GM19455 (cell line): ENCODE data around the gene VAMP3.
"Not testable (repeated sequence)": the region's sequence is repeated elsewhere in the genome, so short reads cannot be mapped to it uniquely, and the experiment has no call there.

ENCODE experiments used
- ATAC-seq: cut with Tn5 transposase; IDR thresholded peaks from one replicate; pipeline ENCODE4 v1.9.1; 2021; ENCODE audit not compliant: unreplicated experiment

Gene VAMP3

DNA sequence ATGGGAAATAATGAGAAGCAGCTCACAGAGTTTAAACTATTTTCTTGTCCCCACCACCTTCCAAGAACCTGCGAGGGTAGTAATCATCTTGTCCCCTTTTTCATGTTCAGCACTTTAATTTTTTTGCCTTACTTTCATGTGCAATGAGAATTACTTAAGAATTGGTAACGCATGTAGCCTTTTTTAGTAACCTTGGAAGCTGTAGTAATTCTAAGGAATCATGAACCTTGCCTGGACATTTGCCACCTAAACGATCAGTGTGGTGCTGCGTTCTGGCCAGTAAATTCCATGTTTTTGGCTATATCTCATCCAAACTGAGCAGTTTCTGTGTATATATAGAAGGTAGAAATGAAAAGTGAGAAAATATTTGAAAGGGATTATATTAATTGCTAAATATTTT, 3.9 kb upstream of the VAMP3 start:
- ATAC-seq, result no peak

DNA sequence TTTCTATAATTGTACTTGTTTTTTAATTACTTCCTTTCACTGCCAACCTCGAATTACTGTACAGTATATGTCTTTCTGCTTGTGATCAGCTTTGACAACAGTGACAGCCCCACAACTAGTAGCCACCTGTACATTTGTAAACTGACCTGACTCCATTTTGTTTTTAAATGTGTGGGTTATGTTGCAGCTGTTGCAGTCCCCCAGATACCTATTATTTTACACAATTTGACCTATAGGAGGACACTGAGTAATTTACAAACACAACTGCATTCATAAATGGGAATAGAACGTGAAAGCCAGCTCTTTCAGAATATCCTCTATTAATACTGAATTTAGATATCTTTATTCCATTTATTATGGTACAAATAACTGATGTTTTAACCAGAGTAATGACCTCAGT, 2.5 kb upstream of the VAMP3 start:
- ATAC-seq, result no peak

DNA sequence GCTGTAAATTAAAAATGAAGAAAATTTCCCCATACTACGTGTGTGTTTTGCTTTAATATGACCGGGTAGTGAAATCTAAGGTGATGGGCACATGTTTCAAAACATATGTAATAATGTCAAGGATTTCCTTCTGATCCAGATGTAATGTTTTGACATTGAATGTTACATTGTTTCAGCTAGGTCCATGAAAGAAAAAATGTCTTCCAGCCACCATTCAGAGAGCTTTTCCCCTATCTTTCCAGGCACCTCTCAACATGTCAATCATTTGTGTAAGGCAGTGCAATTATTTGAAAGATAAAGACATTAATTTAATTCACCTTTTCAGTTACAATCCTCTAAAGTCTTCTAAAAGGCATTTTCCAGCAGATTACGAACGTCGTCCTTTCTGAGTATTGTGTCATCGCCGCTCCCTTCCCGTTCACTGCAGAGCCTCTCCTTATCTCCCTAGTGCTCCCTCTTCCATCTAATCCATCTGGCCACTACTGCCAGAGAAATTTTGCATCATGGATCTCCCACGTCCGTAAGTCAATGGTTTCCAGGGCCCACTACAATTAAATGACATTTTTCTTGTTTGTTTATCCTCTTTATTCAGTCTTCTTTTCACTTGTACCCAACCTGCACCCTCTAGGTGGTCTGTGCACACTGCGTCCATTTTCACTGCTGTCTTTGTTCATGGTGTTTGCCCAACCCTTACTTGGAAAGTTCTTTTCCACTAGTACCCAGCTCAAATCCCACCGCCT, 1.3 kb upstream of the VAMP3 start:
- no peak for ATAC-seq

DNA sequence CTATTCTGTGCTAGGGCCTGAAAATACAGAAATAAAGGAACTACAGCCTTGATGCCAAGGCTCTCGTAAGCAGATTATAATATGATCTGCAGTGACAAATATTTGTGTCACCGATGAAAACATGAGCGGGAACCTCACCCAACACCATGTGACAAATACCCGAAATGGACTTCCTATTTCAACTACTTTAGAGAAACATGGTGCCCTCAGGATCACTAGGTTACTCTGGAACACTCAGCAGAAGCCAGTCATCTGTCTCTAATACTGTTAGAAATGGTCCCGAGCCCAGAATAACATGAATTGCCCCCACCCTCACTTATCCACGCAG, 463 bp upstream of the VAMP3 start:
- peak; percentile 5 for ATAC-seq

DNA sequence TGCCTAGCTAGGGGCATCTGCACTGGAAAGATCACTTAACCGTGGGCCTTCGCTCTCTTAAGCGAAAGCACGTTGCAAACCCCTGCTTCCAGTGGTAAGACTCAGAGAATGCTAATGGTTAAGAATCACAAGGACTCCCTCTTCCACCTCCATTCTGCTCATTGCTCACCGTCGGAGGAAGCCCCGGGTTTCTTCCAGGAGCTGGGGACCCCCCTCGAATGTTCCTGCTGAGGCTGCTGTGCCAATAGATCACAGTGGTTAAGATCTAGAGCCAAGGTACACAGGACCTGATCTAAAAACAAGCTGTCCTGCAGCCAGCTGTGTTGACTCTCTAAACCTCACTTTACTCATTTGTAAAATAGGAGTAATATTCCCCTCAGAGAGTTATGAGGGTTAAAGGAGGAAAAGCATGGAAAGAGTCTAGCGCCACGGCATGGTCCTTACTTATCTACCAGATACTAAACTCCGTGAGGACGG, 765 bp downstream of the VAMP3 start:
- no peak for ATAC-seq

DNA sequence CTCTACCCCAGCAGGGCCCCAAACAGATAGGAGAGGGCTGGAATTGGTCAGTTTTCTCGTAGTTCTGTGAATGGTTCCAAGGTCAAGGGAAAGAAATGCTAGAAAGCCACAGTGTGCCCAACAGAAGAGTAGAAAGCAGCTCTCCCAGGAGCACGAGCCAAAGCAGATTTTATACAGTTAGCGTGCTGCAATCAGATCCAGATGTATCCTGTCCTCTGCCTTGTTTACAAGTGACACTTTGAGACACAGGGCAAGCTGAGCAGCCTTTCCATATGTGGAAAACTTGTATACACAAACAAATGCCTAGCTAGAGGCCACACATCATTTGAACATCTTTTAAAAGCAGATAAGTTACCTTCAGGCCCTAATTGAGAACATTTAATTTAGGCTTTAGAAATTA, 6.5 kb downstream of the VAMP3 start:
- ATAC-seq, result no peak

DNA sequence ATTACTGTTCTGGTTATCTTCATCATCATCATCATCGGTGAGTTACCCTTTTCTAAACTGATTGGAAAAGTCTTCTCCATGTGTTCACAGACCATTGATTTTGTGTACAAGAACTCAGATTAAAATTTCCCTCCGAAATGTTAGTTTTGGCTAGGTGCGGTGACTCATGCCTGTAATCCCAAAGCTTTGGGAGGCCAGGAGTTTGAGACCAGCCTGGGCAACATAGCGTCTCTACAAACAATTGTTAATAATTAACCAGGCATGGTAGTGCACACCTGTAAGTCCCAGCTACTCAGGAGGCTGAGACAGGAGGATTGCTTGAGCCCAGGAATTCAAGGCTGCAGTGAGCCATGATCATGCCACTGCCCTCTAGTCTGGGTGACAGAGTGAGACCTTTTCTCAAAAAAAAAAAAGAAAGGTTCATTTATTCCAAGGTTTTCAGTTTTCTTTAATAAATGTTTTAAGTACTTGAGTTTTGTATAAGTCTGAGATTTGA, 7.1 kb downstream of the VAMP3 start:
- no peak for ATAC-seq

DNA sequence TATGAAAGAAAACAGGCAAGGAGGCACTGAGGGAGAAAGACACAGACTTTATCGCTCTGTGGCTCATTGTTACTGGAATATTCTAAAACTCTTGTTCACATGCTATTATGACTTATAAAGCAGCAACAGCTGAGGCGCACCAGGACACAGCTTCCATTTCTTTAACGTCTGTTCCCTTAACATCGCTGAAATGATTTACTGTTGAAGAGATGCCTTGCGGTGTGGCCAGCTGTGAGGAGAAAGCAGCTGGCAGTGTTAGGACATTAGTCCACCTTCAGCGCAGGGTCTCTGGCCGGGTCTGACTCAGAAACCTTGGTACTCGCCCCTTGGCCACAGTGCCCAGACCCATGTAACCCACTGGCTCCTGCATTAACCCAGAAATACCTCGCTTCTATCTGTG, 9.9 kb downstream of the VAMP3 start:
- no peak for ATAC-seq

DNA sequence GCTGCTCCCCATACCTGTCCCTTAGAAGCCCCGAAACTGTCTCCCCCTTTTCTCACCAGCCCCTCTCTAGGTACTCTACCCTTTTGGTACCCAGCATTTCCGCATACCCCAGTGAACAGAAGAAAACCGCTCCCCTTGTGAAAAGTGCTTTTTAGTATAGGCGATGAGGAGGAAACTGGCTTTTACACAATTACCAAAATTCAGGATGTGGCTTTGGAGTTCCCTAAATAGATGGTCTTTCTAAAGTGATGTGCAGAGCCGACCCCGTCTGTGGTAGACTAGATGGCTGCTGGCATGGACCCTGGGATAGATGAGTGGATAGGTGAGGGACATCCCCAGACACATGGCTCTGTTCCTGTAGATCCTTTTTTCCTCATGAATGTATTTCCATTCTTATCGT, 10.4 kb downstream of the VAMP3 start:
- ATAC-seq, result no peak

DNA sequence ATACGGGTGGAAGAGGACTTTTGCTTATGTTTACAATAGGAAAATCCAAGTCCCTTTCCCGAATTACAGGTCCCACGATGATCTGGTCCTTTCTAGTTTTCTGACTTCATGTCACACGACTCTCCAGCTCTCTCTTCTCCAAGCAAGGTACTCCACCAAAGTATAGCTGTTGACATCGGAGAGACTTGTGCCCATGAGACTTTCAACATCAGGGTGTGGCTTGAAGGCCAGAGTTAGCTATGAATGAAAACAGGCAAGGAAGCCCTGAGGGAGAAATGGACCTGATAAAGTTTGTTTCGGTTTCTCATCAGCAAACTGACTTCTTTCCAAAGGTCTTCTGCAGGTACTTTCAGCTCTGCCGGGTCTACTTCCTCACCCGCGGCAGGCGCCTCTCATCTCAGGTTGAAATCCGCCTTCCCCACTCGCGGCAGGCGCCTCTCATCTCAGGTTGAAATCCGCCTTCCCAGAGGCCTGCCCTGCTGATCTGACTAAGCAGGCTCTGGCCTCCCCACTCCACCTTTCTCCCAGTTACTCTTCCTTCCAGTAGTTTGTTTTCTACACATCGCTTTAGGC, 10.9 kb downstream of the VAMP3 start:
- no peak for ATAC-seq

DNA sequence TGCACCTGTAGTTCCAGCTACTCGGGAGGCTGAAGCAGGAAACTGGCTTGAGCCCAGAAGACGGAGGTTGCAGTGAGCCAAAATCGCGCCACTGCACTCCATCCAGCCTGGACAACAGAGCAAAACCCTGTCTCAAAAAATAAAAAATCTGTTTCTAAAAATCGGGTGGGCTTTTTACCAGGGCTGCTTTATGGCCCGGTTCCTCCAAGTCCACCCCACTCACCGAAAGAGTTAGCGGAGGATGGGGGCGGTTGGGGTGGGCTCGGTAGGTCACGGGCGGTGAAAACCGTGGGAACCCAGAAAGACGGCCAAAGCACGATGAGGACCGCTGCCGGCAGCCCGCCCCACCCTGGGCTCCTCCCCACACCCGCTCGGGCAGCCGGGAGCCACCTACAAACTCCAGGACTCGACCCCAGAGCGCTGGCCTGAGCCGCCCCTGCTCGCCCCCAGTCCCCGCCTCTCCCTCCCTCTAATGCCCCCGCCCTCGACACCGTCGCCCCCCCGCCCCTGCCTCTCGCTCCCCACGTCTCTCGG, 12.1 kb downstream of the VAMP3 start:
- no peak for ATAC-seq

DNA sequence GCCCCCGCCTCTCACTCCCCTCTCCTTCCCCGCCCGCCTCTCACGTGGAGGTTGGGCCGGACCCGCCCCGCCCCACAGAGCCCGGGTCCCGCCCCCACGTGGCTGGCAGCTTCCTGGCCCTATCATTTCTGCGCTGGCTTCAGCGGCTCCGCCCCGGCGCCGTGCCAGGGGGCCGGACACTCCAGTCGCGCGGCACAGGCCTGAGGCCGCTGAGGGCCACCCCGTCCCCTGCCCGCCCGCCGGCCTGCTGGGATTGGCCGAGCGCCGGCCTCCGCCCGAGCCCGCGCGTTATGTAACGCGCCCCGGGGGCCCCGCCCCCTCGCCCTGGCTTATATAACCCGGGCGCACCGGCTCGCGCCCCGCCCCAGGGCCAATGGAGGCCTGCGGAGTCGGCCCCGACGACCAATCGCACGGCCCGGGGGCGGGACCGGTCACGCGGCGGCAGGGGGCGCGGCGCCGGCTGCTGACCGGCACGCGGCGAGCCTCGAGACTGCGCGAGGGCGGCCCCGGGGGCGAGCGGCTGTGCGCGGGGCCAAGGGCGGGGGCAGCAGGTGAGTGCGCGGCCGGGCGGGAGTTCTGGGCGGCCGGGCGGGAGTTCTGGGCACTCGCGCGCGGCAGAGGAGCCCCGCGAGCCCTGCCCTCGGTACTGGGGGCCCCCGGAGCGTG, 12.9 kb downstream of the VAMP3 start, which contains the start of gene PER3:
Gene PER3, plus strand, starts transcription at position 466 of the 666 bp plus-strand sequence. CDS start 587 bp downstream, outside the sequence.
- peak; percentile 91 for ATAC-seq

DNA sequence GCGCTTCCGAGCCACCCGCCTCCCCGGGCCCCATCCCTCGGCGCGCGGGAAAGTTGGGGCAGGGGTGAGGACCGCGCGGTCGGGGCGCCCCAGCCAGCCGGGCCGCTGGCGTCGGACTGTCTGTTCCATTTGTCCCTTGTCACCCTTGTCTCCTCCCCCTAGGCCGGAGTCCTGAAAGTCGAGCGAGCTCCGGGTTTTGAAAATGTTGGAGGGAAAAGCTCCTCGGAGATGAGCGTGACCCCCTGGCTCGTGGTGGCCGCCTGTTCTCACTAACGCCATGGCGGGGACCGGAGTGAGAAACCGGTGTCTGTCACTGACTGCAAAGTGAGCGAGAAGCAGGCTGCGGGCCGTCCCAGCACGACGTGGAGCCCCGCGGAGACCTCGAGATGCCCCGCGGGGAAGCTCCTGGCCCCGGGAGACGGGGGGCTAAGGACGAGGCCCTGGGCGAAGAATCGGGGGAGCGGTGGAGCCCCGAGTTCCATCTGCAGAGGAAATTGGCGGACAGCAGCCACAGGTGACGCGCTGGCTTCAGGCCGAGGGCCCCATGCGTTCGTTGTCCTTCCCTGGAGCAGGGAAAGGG, 13.5 kb downstream of the VAMP3 start:
- no peak for ATAC-seq

DNA sequence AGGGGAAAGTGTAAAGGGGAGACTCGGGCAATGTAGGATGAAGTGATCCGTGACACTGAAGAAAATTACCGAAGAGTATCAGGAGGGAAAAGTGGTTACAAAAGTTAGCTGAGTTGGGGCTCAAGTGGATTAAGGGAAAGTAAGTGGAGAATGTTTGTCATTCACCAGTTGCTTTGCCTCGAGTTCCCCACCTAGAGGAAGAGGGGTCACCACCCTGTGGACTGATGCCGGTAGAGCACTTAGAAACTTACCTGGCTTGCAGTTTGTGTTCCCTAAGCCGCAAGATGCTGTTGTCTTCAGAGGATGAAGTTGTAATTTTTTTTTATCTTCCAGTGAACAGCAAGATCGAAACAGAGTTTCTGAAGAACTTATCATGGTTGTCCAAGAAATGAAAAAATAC, 14.0 kb downstream of the VAMP3 start:
- no peak for ATAC-seq

DNA sequence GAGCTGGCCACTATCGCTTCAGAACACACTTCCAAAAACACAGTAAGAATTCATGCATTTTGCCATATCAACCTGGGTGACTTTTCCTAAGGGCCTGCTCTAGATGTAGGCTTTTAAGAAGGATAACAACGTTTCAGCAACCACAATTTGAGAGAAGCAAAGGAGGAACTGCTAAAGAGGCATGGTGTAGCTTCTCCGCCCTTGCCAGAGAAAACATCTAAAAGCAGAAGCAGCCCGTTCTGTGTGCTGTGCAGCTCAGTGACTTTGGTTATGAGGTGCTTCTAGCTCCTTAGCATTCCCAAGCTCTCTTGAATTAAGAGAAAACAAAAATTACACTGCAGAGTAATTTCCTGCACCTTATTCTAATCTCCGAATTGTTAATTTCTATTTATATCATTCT, 15.7 kb downstream of the VAMP3 start:
- ATAC-seq, result no peak

DNA sequence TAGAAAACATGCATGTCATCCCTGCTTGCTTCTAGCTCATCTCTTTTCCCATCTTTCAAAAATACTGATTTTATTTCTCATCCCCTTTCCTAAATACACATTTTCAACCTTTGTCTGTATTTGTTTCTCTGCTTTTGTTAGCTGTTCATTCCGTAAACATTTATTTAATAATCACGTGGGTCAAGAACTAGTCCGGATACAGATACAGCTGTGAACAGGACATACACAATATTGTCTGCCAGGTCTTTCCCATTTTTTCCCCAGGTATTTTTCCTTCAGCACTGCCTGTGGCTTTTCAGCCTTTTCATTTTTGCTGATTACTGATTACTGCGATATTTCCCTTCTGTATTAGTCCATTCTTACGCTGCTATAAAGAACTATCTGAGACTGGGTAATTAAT, 18.7 kb downstream of the VAMP3 start:
- no peak for ATAC-seq

DNA sequence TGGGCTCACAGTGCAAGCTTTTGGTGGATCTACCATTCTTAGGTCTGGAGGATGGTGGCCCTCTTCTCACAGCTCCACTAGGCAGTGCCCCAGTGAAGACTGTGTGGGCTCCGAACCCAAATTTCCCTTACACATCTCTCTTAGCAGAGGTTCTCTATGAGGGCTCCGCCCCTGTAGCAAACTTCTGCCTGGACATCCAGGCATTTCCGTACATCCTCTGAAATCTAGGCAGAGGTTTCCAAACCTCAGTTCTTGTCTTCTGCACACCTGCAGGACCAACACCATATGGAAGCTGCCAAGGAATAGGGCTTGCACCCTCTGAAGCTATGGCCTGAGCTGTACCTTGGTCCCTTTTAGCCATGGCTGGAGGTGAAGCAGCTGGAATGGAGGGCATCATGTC, 19.9 kb downstream of the VAMP3 start:
- not testable (repeated sequence) for ATAC-seq

DNA sequence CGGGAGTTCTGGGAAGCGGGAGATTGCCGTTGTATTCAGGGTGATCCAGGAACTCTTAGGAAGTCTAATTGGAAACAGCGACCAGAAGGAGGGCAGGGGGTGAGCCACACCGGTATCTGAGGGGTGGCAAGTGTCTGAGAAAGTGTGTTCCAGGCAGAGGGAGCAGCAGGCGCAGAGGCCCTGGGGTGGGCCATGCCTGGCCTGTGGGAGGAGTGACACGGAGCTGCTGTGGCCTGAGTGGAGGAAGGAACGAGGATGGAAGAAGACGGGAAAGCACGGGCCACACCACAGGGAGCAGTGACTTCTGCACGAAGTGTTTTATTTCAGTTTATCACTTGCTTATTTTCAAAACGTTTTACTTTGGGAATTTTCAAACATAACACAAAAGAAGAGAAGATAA, 24.3 kb downstream of the VAMP3 start:
- ATAC-seq, result no peak

DNA sequence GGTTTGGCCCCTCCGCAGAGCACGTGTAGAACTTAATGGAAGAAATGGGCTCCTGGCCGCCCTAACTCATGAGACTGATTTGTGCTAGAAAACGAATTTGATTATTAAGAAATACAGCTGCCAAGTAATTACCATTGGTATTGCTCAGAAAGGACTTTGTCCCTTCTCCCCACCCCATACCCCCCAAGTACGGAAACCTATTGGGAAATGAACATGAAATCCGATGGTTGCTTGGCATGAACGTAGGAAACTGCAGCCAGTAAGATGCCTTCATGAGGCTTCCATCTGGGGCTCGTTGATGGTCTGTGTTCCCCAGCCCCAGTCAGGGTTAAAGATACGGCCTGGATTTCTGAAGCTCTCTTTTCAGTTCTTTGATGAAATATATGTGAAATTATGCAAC, 34.4 kb downstream of the VAMP3 start:
- ATAC-seq, result no peak

DNA sequence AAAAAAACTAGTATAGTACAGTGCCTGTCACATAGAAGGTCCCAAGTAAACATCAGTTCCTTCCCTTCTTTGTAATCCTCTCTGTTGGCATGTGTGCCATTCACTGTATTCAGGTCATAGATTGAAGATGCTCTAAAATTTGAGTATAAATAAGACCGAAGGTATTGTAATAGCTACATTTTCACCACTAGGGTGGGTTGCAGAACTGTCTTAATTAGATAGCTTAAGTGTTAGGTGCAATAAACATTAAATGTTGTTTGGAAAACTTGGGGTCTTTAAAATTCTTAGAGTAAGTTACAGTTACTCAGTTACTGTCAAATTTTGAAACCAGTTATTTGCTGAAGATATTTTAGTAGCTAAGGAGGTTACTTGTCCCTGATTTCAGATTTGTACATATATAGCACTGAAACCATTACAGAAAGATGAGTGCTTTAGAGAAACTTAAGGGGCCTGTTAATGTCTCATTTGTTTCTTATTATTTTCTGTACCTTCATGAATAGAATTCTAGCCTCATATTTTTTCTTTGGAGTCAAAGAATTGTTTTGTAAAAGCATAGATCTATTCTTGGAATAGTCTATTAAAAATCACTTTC, 37.3 kb downstream of the VAMP3 start:
- ATAC-seq, result no peak

DNA sequence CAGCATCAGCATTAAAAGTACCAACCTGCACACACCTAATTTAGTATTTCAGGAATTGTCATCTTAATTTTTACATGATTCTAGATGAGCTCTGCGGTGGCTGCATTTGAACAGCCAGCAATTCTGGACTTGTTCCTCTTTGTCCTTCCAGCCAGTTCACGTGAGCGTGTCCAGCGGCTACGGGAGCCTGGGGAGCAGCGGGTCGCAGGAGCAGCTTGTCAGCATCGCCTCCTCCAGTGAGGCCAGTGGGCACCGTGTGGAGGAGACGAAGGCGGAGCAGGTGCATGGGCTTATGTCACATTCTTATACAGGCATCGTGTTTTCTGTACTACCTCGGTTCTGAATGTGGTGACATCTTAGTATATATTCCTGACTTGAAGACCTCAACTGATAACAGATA, 38.6 kb downstream of the VAMP3 start:
- no peak for ATAC-seq
